Skin of body (tissue), 2 donors: ENCODE results near the gene PIP4K2A. TPM values are rescaled to one million over a fixed set of nuclear protein-coding genes. Genes with fewer than 3 reads are reported as not detected.

Experiments used
- DNase-seq: peaks from one replicate; lab custom pipeline; 2025; lab: John Stamatoyannopoulos, UW
- total RNA-seq: library from RNA; depleted of rRNA; stranded (reverse); fragments of >200 nt; gene quantifications from one replicate; pipeline ENCODE4 v1.2.3, GENCODE V29; 2014

PIP4K2A gene
- total RNA-seq, 1 donor from 2014 or later = 22.1 TPM

DNA sequence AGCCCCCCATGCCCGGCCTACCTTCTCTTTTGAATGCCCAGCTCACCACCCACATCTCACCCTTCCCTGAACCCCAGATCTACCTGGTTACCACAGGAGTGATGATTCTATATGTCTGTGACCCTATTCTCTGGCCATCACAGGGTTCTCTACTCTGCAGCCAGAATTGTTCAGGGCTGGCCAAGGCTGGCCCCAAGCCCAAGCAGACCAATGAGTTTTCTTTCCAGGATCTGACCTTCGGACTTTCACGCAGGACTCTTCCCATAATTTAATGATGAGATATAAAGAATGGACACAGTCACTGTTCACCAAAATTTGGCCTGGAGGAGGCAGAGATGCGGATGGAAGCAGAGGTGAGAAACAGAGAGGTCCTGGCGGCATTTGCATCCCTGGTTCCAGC is 72.6 kb downstream of the PIP4K2A start:
- no peak for DNase-seq

DNA sequence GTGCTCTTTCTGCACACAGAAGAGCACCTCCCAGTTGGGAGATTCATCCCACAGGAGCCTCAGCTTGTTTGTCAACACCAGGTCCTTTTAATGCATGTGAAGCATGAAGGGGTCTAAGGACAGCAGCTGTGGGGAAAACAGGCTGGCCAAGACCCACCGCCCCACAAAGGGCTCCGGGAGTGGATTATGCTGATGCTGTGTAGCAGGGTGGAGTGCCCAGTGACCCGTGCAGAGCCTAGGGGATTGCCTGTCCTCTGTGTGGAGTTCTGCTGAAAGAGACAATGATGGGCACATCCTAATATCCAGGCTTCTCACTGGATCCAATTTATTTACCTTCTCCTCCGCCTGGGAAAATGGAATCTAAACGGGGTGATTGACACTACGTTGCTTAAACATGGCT is 74.0 kb downstream of the PIP4K2A start:
- no peak for DNase-seq

DNA sequence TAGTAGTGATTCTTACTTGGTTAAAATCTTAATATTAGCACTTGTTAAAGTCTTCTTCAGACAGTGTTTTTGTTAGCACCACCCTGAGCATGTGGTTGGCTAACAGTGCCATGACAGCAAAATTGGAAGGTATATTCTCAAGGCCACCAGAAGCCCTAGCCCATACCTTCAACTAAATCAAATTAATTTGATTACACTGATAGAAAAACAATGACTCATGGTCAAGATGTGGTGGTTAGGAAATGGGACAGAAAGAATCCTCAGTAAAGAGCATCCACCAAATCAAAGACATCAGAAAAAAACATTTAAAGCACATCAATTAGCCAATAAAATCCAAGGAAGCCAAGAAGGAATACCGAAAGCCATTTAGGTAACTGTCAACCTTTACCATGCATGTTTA is 75.5 kb downstream of the PIP4K2A start:
- DNase-seq = no peak

DNA sequence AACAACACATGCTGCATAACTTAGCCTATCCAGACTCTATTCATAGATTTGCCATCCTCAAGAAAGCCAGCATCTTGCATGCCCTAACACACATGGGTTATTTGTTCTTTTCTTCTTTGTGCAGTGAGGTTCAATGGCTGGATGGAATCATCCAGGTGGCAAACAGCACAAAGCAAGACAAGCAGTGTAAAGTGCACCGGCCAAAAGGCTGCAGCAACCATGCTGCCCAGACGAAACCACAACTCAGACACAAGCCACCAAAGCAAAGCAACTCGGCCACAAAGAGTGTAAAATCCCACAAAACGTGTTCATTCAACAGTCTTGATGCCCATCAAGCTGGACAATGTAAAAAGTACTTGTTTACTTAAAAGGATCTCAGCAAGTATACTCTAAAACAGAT is 76.9 kb downstream of the PIP4K2A start:
- DNase-seq = no peak

DNA sequence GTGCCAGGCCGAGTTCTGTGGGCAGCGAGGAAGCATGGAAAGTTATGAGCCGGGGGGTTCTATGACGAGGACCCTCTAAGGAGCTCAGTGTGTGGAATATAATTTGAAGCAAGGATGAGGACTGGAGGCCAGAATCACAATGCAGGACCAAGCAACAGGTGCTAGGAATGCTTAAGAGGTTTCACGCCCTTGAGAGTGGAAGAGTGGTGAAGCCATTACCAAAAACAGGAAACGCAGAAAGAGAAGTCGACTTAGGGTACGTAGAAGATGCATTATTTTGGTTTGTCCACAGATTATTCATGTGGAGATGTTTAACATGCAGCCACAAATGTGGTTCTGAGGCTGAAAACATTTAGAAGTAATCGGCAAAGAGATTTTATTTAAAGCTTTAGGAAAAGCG is 78.7 kb downstream of the PIP4K2A start:
- DNase-seq = no peak

DNA sequence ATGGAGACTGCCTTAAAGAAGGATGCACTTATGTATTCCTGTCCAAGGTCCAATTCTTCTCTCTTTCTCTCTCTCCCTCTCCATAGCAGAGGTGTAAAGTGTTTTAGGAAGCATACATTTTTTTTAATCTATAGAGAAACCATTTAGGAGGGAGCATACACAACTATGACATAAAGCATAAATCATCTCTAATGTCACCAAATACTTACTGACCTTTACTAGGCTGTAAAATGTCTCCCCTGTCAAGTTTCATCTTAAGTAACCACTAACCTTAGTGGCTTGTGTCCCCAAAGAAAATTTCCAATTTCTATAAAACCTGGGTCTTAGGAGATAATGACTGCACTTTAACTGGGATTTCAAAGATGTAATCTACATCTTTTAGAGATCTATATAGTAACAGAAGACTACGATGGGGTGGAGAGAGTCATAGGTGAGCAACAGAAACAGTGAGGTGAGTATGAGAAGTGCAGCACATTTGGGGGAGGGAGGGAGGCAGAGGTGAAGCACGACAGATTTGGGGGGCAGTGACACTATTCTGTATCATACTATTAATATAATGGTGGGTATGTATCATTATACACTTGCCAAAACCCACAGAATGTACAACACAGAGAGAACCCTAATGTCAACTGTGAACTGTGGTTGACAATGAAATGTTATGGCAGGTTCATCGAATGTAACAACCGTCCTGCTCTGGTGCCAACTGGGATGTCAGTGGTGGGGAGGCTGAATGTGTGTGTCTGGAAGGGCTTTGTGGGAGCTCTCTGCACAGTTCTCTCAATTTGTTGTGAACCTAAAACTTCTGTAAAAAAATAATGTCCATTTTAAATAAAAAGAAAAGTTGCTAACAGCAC is 79.5 kb downstream of the PIP4K2A start:
- no peak for DNase-seq

DNA sequence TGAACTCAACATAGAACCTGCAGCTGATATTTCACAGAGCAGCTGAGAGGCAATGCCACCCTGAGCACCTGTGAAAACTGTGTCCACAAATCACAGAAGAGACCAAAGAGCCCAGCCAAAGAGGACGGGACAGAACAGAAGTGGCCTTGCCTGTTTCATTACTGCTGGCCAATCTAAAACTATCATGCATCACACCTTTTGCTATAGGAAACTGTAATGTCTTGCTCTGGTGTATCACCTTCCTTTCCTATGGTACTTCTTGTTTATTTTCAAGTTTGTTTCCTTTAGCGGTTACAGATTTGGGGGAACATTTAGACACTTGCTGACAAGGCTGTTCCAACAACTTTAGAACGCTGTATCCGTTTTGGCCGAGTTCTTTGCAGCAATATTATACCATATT is 80.3 kb downstream of the PIP4K2A start:
- DNase-seq = no peak

DNA sequence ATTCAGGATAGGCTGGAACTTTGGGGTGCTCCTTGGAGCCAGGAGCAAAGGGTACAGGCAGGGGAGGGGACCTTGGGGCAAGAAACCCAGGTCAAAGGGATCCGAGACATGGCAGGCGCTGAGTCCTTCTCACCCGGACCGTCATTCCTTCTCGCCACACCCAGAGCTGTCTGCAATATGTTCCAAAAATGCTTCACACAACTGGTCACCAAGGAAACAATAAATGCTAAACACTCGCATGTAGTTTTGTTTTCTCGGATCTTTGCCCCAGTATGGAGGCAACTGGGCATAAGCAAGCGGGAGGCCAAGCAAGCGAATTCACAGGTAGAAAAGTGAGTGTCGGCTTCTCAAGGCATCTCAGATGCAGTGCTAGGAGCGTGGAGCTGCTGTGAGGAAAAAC is 80.8 kb downstream of the PIP4K2A start:
- no peak for DNase-seq

DNA sequence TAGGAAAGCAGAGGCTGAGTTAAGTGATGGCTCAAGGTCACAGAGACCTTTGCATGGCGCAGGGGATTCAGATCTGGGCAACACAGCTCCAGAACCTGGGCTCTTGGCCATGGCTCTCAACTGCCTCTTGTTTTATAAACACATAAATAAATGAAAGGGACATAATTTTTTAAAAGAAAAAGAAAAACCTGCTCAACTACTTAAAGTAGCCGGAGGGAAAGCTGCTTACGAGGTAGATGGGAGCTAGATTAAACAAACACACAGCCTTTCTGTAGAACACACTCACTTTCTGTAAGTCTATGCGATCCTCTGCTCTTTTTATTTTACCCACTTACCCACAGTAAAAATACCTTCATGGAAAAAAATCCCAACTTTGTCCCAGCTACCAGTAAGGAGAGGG is 81.3 kb downstream of the PIP4K2A start:
- no peak for DNase-seq

DNA sequence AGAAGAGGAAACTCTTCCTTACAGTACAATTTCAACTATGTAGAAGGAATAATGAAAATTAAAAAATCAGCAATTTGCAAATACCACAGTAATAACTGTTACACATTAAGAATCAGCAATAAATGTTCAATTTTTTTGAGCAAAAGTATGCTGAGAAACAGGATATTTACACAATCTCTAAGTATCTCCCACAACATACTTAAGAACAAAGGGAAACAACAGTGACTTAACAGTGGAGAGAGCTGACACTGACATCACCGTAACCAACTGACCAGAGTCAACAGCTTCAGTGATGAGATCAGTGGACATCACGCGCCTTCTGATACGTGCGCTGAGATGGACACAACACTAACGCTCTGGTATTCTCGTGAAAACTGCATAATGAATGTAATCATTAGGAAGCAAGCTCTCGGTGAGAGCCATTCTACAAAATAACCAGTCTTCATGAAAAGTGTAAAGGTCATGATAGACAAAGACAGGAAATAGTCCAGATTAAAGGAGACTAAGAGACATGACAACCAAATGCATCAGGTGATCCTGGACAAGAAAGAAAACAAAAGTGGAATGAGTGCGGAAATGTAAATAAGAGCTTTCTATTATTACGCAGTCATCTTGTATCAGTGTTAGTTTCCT is 82.6 kb downstream of the PIP4K2A start:
- no peak for DNase-seq

DNA sequence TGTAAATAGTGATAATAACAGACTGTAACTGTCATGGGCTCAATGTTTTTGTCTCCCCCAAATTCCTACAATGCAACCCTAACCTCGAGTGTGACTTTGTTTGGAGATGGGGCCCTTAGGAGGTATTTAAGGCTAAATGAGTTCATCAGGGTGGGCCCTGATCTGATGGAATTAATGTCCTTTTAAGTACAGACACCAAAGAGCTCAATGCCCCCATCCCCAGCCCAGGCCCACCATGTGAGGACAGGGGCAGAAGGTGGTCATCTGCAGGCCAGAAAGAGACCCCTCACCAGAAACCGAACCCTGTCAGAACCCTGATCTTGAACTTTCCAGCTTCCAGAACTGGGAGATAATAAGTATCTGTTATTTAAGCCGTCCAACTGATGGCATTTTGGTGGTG is 83.2 kb downstream of the PIP4K2A start:
- DNase-seq = no peak

DNA sequence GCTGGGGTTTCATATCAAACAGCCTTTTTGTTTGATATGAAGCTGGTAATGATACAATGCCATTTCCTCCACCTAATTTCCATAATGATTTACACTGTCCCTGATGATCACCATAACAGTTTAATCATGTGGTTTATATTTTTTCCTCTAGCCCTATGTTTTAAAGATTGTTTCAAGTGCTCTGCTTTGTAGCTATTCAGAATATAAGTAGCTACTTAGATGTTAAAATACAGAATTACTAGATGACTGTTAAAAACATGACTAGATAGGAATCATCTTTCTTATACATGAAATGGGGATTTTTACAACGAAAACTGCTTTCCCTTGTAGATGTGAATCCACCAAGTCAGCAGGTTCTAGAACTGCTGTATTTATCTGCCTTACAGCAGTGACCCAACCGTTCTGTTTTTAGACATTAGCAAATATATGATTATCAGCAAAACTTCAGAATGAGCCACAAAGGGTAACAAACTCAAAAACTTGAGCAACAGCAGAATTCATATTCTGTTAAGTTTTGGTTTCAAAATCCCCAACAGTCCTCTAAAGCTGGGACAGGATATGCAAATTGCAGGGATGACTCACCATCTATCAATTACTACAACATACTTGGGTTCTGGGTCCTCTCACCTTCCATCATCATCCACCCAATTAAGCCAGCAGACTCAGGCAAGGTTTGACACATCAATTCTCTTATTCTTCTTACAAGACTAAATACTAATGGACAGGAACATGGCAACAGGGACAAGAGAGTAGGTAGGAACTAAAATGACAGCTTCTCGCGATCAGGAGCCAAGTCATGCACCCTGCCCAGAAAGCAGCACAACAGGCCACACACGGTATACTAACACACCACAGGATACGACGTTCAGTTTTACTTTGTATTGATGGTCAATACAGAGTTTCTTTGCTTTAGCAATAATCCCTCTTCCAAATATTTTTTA is 83.9 kb downstream of the PIP4K2A start:
- DNase-seq = no peak

DNA sequence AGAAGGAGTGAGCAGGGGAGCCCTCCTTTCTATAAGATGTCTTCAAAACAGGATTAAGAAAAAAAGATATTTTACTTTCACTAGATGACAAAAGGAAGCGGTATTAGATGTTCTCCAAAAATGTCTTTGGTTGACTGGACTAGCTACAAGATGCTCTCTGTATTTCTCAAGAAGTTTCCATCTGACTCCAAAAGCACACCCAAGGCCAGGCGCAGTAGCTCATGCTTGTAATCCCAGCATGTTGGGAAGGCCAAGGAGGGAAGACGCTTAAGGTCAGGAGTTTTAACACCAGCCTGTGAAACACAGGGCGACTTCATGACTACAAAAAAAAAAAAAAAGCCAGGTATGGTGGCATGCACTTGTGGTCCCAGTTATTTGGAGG is 84.5 kb downstream of the PIP4K2A start:
- DNase-seq = no peak

DNA sequence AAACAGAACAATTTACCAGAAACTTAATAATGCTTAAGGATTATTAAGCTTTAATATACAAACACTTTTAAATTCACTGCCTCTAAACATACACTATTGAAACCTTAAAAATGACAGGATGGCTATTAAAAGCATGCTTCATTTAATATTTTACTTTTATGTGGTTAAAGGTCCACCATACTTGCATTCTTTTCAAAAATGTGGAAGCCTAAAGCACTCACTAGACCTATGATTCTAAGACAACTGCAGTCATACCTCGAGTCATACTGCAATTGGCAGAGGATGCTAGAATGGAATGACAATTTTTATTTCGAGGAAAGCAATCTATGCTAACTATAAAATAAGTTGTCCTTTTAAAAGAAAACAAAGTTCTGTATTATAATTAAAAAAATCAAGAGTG is 85.3 kb downstream of the PIP4K2A start:
- no peak for DNase-seq

DNA sequence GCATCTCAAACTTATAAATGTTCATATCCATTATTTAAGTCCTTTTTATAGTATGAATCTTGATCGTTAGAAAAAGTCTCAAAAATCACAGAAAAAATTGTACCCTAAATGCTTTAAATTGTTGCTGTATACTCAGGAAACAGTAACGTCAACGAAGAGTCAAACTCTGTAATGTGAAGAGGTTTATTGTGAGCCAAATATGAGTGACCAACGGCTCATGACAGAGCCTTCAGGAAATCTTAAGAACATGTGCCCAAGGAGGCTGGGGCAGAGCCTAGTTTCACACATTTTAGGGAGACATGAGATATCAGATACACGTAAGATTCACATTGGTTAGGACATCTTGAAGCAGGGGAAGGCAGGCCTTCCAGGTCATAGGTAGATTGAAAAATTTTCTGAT is 86.1 kb downstream of the PIP4K2A start:
- no peak for DNase-seq

DNA sequence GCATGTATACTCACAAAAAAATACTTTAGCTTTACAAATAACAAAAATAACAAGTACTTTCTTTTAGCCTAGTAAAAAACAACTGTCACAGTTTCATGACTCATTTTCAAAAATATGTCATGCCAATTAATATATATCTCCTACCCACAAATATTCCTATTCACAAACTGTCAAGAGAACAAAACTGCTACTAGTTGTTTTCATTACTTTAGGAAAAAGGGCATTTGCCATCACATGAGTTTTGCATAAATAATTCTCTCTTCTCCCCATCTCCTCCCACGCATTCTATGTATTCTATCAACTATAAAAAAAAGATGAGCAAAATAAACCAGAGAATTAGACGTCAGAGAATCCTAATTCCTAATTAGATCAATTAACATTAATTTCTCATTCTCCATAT is 87.6 kb downstream of the PIP4K2A start:
- no peak for DNase-seq

DNA sequence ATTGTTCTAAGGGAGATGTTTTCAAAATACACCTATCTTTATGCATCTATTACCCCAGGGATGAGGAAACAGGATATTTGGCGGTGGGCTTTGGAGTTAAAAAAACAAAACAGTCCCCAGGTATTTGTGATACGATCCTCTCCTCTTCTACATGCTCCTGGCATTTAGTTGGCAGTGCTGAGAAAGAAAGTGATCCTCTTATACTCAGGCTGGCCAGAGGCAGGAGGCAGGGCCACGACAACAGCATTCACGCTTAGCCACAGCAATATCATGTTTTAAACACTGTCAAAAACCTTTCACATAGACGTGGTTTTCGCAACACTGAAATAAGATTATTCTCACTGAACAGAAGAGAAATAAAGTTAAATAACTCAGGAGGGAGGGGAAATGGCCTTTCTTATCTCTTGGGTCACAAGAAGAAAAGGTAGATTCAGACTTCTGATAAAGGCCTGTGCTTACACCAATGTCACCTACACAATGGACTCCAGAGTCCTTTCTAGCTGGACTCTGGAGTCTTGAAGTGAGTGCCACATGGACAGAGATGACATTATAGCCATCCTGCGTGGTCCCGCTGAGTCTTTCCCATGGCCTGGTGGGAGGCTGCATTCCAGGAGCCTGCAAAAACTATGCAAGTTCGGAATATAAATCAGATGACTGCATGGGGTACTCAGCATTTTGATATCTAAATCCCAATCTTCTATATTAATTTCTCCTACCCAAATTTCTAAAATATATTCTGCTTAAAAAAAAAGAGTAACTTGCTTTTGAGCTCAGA is 88.7 kb downstream of the PIP4K2A start:
- DNase-seq = no peak

DNA sequence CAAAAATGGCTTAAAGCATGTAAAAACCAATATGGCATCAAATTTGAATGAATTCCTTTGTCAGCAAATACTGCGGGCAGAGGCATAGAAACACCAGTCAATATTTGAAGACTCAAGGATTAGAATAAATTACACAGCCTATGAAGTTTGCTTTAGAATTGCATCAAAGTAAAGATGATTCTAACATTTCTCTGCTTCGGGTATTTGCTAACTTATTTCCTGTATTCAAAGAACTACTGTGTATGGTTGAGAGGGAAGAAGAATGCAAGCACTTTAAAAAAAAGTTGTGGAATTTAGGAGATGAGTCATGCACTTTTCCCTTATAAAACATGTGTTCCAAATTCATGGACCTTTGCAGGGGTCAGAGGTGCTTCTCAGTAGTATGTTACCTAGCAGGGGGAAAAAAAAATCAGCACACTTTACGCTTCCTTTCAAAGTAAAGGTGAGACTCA is 90.1 kb downstream of the PIP4K2A start:
- DNase-seq = peak; percentile 31

DNA sequence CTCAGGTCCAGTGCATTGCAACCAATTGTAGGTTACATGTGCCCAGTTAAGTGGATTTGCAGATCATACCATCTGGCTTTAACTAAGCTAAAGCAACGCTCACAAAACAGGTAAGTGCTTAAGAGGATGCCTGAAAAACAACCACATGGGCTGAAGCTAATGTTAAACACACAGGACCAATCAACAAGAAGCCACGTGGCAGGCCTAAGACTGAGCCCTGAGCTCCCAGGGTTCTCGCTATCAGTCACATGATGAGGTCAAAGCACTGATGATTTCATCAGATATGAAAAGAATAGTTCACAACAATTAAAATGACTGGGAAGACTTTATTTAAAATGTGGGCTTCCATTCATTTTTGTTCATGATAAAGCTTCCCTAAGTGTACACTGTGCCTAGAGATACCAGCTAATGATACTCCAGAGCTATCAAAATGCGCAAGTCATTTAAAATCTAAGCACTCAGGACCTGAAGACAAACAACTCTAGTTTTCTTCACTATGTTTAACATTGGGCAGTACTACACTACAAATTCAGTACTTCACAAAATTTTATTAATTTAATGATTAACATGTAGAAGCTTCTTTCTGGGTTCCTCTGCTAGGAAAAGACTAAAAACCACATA is 90.6 kb downstream of the PIP4K2A start:
- DNase-seq = no peak

DNA sequence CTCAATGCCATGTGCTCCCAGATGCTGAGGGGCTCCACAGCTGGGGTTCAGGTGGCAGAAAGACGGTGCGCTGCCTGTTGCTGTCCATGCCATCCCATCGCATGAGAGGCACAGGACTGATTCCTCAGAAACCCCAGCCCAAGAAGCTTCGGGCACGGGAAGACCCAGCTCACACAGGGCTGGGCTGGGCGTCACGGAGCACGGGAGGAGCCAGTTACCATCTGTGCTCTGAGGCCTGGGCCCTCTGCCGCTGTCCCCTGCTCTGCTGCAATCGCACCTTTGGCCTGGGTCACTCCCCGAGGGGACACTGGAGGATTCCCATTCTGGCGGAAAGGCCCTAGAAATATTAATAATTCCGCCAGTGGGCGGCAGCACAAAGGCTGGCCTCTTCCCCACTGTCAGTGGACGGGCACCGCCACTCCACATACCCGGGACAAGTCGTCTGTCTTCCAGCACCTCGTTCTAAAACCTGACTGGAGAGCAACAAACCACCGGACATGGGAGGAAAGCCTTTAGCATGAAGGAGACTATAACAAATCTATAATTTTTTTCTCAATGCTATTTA is 92.1 kb downstream of the PIP4K2A start:
- no peak for DNase-seq
